Aorta (tissue), 5 donors: ENCODE data around the gene INAVA. TPM values are rescaled to one million over a fixed set of nuclear protein-coding genes. Genes with fewer than 3 reads are reported as not detected.

Experiments used
- ATAC-seq: fragments of 200-7000 bp; cut with Tn5 transposase; one replicate; pipeline ENCODE4 v1.9.1; 2022; ENCODE audit warnings: moderate library complexity; ENCODE audit not compliant: low FRiP score
- DNase-seq, 2 donors: peaks; one replicate each; pipeline ENCODE4 v3.0.0-alpha.2; 2020
- H3K27ac ChIP-seq, 2 donors: one replicate each; pipeline ENCODE4 v1.5.1; 2013; ENCODE audit warnings: low read length in 2 of 2, mild to moderate bottlenecking in 2 of 2, moderate library complexity in 2 of 2, control low read depth in 1 of 2, inconsistent platforms in 1 of 2, low read depth in 1 of 2
- H3K27me3 ChIP-seq, 2 donors: one replicate each; pipeline ENCODE4 v1.6.1; 2013; ENCODE audit warnings: control low read depth in 1 of 2, low read length in 1 of 2, mild to moderate bottlenecking in 1 of 2, moderate library complexity in 1 of 2; ENCODE audit not compliant: insufficient read depth in 2 of 2, control insufficient read depth in 1 of 2
- H3K36me3 ChIP-seq, 2 donors: one replicate each; pipeline ENCODE4 v1.6.1; 2013; ENCODE audit warnings: control low read depth in 1 of 2, low read length in 1 of 2, mild to moderate bottlenecking in 1 of 2; ENCODE audit not compliant: insufficient read depth in 2 of 2, control insufficient read depth in 1 of 2
- H3K4me1 ChIP-seq, 2 donors: one replicate each; pipeline ENCODE4 v1.6.1; 2013; ENCODE audit warnings: low read length in 2 of 2, control low read depth in 1 of 2, mild to moderate bottlenecking in 1 of 2, moderate library complexity in 1 of 2; ENCODE audit not compliant: insufficient read depth in 2 of 2, control insufficient read depth in 1 of 2
- H3K4me3 ChIP-seq, 2 donors: one replicate each; pipeline ENCODE4 v1.5.1; 2013; ENCODE audit warnings: low read length in 2 of 2, control low read depth in 1 of 2, mild to moderate bottlenecking in 1 of 2
- H3K9me3 ChIP-seq: one replicate; pipeline ENCODE4 v1.6.1; 2013; ENCODE audit warnings: mild to moderate bottlenecking, low read length; ENCODE audit not compliant: control insufficient read depth
- WGBS, 2 donors: extraction: QIAGEN DNeasy Blood & Tissue Kit; methylation state at CpG; one replicate each; pipeline ENCODE4 v1.1.7; 2013; 5-methylcytosine and 5-hydroxymethylcytosine counted together
- intact Hi-C, 2 donors: fragments of 100-400 bp; cut with DNase I; formaldehyde crosslinking; loops; one replicate each; pipeline versions ENCODE4 v1.14.2 to v1.15.0; 2022
- polyA plus RNA-seq, 2 donors: library from polyadenylated mRNA; stranded (reverse); fragments of 200-250 nt; gene quantifications; one replicate each; pipeline ENCODE4 v1.2.3, GENCODE V29; 2013
- total RNA-seq, 2 donors: library from RNA; stranded (reverse); fragmentation: NEBNext Ultra II Directional; extraction: Animal tissue kit (Norgen Biotek cat#: 25700); gene quantifications; one replicate each; pipeline ENCODE4 v1.2.1, GENCODE V29; 2021
- donor health status: healthy with polysubstance abuse.
- donor health status: Bipolar disorder and iron deficiency.
- donor health status: DM: no; HTN: no; CAD: no.
- donor health status: DM: no; HTN: no; CAD: no.
- donor health status: DM: yes; HTN: yes; CAD: no.

The INAVA gene
- total and polyA plus RNA-seq, 4 donors = 0.36 to 23.3 (median 0.45) TPM

GRCh38 chr1:200862713-200863415 lies 31.8 kb upstream of the INAVA start:
- Histone ChIP-seq H3K36me3 (peaks cover 0 to 3% of the 10 kb centered on the region in 2 donors), H3K27me3 (no peaks in the 10 kb centered on the region), H3K27ac (no peak overlapping the region), H3K4me3 (no peak overlapping the region), H3K4me1 (no peaks in the 10 kb centered on the region), H3K9me3 (no peaks in the 10 kb centered on the region)
- no peak for DNase-seq
- ATAC-seq = no peak
- 92 to 93% methylated on average over 9 of the region's 9 CpGs for WGBS, 2 donors
- intact Hi-C loops = no loop called here

- ATAC-seq (no peak), DNase-seq (no peak)
- no peaks in the 10 kb centered on the region for H3K27me3 ChIP-seq
- peaks cover 0 to 3% of the 10 kb centered on the region in 2 donors for H3K36me3 ChIP-seq
- no peaks in the 10 kb centered on the region for H3K9me3 ChIP-seq
- H3K4me3 ChIP-seq = no peak overlapping the region
- H3K4me1 ChIP-seq = no peaks in the 10 kb centered on the region
- intact Hi-C loops = no loop called here
- 66 to 76% methylated on average over 3 of the region's 3 CpGs for WGBS, 2 donors
- H3K27ac ChIP-seq = no peak overlapping the region
These were observed 28.6 kb upstream of the INAVA start for GRCh38 chr1:200866116-200866515.

- DNase-seq (no peak), ATAC-seq (no peak)
- Histone ChIP-seq H3K9me3 (no peaks in the 10 kb centered on the region), H3K36me3 (peaks cover 0 to 3% of the 10 kb centered on the region in 2 donors), H3K4me1 (no peaks in the 10 kb centered on the region), H3K4me3 (no peak overlapping the region), H3K27ac (no peak overlapping the region), H3K27me3 (no peaks in the 10 kb centered on the region)
- intact Hi-C loops = no loop called here
- 32 to 40% methylated on average over 5 of the region's 5 CpGs for WGBS, 2 donors
These were observed 28.2 kb upstream of the INAVA start for GRCh38 chr1:200866521-200866920.

- peaks cover 0 to 3% of the 10 kb centered on the region in 2 donors for H3K36me3 ChIP-seq
- no peak for DNase-seq
- no peak for ATAC-seq
- no peak overlapping the region for H3K4me3 ChIP-seq
- H3K27ac ChIP-seq = no peak overlapping the region
- 39 to 43% methylated on average over 11 of the region's 11 CpGs for WGBS, 2 donors
- intact Hi-C loops = no loop called here
- no peaks in the 10 kb centered on the region for H3K27me3 ChIP-seq
- no peaks in the 10 kb centered on the region for H3K4me1 ChIP-seq
- H3K9me3 ChIP-seq = no peaks in the 10 kb centered on the region
These were observed 27.5 kb upstream of the INAVA start for GRCh38 chr1:200867018-200867811.

- Histone ChIP-seq H3K9me3 (no peaks in the 10 kb centered on the region), H3K27ac (no peak overlapping the region), H3K4me3 (no peak overlapping the region), H3K27me3 (no peaks in the 10 kb centered on the region), H3K4me1 (no peaks in the 10 kb centered on the region), H3K36me3 (no peaks in the 10 kb centered on the region)
- intact Hi-C loops = no loop called here
- WGBS, 2 donors = 90 to 95% methylated on average over 5 of the region's 5 CpGs
- no peak for ATAC-seq
- no peak for DNase-seq
These were observed 25.3 kb upstream of the INAVA start for GRCh38 chr1:200869376-200869752.

GRCh38 chr1:200869753-200870391 lies 24.8 kb upstream of the INAVA start:
- Histone ChIP-seq H3K27me3 (no peaks in the 10 kb centered on the region), H3K36me3 (no peaks in the 10 kb centered on the region), H3K9me3 (no peaks in the 10 kb centered on the region), H3K4me1 (no peaks in the 10 kb centered on the region), H3K27ac (no peak overlapping the region), H3K4me3 (no peak overlapping the region)
- DNase-seq = no peak
- no peak for ATAC-seq
- intact Hi-C loops = no loop called here
- WGBS, 2 donors = 88 to 93% methylated on average over 9 of the region's 9 CpGs

- peak within 1 kb of the TSS in 1 of 2 donors; percentile 10 for H3K4me3 ChIP-seq
- no peaks in the 10 kb centered on the region for H3K9me3 ChIP-seq
- no peaks in the 10 kb centered on the region for H3K4me1 ChIP-seq
- intact Hi-C loops = no loop called here
- no peak for DNase-seq
- H3K36me3 ChIP-seq = no peaks in the 10 kb centered on the region
- H3K27me3 ChIP-seq = no peaks in the 10 kb centered on the region
- peak; percentile 6 for ATAC-seq
- 70 to 73% methylated on average over 22 to 23 of the region's 23 CpGs for WGBS, 2 donors
- H3K27ac ChIP-seq = no peak within 1 kb of the TSS
These were observed 22.1 kb upstream of the INAVA start, which contains the start of gene GPR25 for GRCh38 chr1:200872446-200873115. Gene GPR25 (plus strand): TSS chr1:200872981. CDS start chr1:200873038, 57 bp downstream.

GRCh38 chr1:200873116-200873670 lies 21.5 kb upstream of the INAVA start:
- intact Hi-C loops = no loop called here
- no peak overlapping the region for H3K27ac ChIP-seq
- H3K4me3 ChIP-seq = peak overlapping the region in 1 of 2 donors; percentile 10
- no peaks in the 10 kb centered on the region for H3K36me3 ChIP-seq
- DNase-seq = no peak
- no peaks in the 10 kb centered on the region for H3K4me1 ChIP-seq
- ATAC-seq = no peak
- H3K27me3 ChIP-seq = no peaks in the 10 kb centered on the region
- WGBS, 2 donors = 6 to 7% methylated on average over 34 to 61 of the region's 61 CpGs
- H3K9me3 ChIP-seq = no peaks in the 10 kb centered on the region
